ENCODE measurements around the gene IPO5. TPM values are rescaled to one million over a fixed set of nuclear protein-coding genes. Genes with fewer than 3 reads are reported as not detected.

Gene IPO5
- total RNA-seq = 153 and 209 TPM in 2 replicates

DNA sequence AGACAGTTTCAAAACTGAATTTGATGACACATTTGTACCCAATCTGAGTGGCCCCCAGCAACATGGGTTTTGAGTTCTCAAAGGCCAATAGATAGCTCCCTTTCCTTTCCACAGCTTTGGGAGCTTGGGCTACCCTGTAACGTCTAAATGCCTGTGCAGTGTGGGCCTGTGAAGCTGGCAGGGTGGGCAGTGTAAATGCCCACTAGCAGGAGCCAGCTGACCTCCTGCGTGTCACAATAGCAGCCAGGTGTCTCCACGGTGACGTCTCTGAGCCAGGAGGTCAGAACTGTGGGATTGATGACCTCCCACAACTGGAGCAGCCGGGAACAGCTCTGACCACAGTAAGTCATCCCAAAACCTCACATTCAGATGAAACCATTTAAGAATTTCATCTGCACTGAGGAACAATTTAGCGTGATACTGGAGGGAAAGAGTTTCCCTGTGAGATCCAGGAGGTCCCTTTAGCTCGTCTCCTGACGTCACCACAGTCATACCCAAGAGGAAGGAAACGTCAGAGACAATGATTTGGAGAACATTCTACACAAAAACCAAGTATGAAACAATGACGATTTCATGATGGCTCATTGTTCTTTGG, at the start of gene IPO5:
IPO5 (plus strand) TSS at position 300 of the 595 bp plus-strand sequence. CDS start 23,022 bp downstream, outside the sequence.

Small RNA genes within 50 kb of the gene (small RNA-seq; reads per million reads assigned to genes)
- gene FTLP8 (ENCODE audit: low replicate concordance) = not detected

Other genes with a start within 250 kb of the IPO5 start
- gene FARP1, start 189.4 kb downstream of the IPO5 start, total RNA-seq = 57.6 and 74.6 TPM in 2 replicates
- gene RNF113B, start 223.6 kb downstream of the IPO5 start, total RNA-seq = not detected in 2 replicates